Mesenteric fat pad (tissue), 1 donor: ENCODE measurements around the gene OPA1. TPM values are rescaled to one million over a fixed set of nuclear protein-coding genes. Genes with fewer than 3 reads are reported as not detected.

ENCODE experiments used
- DNase-seq: peaks from one replicate; pipeline ENCODE4 v3.0.0-alpha.2; 2020; ENCODE audit warnings: low spot score
- total RNA-seq: library from RNA; stranded (reverse); fragmentation: NEBNext Ultra II Directional; extraction: Animal tissue kit (Norgen Biotek cat#: 25700); gene quantifications from one replicate; pipeline ENCODE4 v1.2.1, GENCODE V29; 2021
- donor health status: DM: yes; HTN: yes; CAD: no.

OPA1 gene
- total RNA-seq, 1 donor from 2014 or later: 69.3 TPM

DNA sequence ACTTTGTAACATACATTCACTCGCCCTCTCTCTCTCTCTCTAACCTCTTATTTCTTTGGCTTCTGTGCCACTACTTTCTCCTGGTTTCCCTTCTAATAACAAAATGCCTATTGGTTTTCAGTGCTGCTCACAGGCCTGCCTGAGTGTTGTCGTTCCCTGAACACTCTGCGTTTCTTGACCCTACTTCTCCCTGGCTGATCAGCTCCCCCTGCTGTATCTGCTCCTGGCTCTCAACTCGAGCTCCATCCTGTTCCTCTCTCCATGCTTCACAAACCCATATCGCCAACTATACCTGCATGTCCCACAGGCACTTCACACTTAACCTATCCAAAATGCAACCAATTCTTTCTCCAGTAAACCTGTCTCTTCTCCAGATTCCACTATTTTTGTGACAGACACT is 111.4 kb downstream of the OPA1 start:
- DNase-seq: no peak

DNA sequence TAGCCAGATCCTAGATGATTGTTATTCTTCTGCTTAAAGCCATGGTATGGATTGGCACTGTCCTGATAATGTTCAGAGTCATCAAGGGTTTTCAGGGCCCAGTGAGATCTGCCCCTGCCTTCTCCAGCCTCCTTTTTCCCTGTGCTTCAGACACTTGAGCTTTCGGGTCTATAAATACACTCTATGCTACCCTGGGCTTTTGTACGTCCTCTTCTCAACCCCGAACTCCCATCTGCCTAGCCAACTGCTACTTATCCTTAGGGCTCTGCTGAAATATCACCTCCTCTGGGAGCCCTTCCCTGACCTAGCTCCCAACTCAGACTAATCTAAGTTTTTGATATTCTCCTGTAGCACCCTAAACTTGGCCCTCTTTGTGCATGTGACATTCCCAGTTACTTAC is 115.3 kb downstream of the OPA1 start:
- no peak for DNase-seq

DNA sequence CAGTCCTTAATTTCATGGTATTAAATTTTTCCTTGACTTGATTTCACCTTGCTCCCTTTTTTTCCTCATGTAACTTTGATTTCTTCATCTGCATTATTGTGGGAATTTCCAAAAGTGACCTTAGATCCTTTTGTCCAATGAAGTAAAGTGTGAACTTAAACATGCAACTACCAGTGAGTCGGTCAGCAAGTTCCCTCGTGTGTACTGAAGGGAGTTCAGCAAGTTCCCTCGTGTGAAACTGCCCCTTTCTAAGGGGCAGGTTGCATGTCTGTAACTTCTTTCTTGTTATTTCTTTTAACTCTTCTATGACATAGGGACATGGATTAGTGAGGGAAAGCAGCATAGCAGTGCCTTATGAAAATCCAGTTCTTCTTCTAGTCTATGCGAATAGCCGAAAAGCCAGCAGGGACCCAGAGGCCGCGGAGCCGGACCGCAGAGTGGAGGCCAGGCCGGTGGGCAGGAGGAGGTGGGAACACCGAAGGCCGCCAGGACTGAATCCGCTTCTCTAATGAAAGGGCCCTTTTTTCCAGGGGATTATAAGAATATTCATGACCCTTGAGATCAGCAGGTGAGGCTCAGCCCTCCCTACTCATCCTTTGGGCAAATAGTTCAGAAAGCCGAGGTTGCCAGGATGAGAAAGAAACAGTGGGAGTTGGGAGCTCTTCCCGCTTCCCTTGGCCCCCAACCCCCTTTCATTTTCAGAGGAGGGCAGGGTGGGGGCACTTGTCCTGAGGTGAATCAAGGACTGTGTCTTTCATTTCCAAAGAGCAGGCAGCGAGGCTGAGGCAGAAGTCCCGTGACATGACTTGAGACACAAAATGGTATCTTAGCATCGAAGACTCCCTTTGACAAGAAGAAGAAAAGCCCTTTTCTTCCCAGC is 117.5 kb downstream of the OPA1 start:
- no peak for DNase-seq

DNA sequence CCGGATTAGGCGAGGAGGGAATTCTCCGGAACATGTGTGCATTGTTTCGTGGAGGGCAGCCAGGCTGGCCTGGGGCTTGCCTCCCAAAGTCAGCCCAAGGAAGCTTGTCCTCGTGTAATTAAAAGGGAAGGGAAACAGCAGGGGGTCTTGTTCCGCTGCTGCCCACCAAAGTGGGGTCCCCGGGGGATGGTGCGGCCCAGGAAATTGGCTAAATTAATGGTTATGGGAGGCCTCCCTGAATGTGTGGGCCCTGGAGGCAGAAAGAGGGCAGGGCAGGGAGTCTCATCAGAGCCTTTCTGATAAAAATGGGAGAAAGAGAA is 118.1 kb downstream of the OPA1 start:
- DNase-seq: no peak

DNA sequence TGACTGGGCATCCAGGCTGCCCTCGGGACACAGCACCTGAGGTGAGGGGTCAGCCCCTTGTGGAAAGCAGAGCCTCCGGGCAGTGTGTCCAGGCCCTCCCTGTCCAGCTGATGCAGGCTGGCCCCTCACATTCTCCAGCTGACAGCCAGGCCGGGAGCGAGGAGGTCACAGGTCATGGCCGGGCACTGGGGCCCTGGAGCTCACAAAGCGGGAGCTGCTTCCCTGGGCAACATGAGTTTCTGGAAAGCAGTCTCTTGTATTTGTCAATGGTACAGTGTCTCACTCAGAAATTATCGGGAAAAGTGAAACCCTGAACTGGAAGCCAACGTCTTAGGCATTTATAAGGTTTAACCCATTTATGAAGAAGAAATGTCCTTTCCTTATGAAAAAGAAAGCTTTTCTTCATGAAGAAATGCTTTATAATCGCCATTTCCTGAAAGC is 118.5 kb downstream of the OPA1 start:
- no peak for DNase-seq

DNA sequence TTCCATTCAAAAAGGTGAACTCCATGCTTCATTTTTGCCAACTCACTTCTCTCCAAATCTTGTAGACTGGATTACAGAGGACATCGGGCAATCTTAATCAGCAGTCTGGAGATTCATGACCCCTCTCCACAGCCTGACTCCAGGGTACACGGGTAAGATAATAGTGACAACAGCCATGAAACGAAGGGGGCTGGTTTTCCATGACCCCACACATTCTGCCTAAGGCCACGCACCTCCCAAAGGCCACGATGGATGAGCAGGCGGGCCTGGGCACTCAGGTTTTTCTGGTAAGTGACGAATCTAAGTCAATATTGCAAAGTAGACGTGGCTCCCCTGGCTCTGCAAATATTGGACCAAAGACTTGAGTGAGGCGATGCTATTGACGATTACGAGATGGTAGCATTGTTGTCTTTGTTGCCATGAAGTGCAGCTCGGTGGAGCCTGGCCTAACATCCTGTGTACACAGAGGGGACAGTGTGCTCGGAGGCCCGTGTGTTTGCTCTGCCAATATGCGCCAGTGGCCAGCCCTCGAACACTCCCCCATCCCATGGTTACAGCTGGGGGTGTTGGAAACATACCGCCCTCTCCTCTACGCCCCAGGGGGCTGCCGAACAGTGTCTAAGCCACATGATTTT is 119.1 kb downstream of the OPA1 start:
- DNase-seq: no peak

DNA sequence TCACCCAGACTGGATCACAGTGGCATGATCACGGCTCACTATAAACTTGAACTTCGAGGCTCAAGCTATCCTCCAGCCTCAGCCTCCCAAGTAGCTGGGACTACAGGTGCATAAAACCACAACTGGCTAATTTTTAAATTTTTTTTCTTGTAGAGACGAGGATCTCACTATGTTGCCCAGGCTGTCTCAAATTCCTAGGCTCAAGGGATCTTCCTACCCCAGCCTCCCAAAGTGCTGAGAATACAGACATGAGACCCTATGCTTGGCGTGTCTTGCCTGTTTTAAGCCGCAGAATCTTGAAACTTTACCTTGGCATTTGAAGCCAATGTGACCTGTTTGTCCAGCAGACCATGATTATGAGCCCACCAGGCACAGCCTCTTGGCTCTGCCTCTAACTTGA is 119.9 kb downstream of the OPA1 start:
- DNase-seq: no peak

DNA sequence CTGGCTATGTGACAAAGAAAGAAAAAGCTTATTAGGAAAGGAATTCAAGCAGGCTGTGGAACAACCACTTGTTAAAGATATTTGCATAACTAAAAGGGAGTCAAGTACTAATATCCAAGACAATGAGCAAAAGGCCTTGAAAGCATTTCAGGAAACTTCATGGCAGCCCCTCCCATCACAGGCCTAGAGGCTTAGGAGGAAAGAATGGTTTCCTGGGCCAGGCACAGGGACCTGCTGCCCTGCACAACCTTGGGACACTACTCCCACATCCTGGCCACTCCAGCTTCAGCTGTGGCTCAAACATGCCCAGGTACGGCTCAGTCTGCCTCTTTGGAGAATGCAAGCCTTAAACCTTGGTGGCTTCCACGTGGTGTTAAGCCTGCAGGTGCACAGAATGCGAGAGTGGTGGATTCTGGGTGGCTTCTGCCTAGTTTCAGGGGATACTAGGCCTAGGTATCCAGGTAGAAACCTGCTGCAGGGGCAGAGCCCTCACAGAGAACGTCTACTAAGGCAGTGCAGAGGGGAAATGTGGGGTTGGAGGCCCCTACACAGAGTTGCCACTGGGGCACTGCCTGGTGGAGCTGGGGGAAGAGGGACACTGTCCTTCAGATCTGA is 121.6 kb downstream of the OPA1 start:
- DNase-seq: no peak

DNA sequence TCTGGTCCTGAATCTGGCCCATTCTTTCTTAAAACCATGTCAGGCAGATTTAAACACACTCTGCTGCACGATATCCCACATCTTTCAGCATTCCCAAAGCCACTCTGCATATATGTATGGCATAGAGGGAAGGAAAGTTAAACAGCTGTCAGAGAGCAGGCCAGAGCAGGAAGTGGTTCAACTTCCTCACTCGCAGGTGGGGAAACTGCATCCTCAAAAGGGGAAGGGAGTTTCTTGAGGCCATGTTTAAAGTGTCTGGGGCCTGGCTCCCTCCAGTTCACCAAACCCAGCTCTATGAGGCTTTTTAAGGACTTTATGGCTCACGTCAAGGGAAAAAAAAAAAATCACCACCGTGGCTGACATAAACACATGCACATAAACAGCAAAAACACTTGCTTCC is 123.1 kb downstream of the OPA1 start:
- DNase-seq: no peak

DNA sequence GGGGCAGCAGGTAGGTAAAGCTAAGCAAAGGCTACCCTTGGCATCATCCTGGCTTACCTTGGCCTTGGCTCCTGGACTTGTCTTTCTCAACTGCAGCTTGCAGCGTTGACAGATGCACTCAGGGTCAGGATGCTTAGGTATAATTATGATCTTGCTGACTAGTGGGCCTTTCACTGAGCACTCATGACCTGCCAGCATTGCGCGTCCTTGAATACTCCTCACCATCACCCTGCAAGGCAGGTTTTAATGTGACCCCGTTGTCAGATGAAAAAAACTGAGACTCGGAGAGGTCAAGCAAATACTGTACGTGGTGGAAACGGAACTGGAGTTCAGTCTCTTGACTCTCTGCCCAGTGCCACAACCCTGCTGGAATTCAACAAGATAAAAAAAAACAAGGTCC is 126.7 kb downstream of the OPA1 start:
- no peak for DNase-seq

DNA sequence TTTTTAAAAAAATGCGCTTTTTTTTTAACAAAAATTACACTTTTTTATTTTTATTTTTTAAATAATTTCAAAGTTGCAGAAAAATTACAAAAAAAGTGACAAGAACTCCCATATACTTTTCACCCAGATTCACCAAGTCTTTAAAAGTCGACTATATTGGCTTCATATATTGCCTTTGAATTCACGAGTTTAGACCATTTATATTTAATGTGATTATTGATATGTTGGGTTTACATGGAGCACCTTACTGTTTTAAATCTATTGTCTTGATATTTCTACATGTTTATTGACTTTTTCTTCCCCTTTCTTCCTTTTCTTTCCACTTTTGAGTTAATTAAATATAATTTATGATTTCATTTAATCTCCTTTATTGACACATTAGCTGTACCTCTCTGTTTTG is 127.2 kb downstream of the OPA1 start:
- no peak for DNase-seq

DNA sequence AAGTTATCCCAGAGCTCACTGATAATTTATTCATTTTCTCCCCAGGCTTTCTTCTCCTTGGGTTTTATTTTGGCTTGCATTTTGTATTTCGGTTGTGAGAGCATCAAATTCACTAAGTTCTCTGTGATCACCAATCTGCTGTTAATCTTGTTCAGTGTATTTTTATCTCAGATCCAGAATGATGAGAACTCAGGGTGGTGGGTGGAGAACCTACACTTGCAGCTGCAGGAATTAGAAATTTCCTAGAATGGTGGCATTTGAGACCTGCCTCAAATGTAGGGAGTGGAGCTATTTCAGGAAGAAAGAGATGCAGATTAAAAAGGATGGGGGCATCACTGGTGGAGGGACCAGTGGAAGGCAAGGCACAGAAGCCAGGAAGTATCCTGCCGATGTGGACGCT is 129.6 kb downstream of the OPA1 start:
- DNase-seq: no peak

DNA sequence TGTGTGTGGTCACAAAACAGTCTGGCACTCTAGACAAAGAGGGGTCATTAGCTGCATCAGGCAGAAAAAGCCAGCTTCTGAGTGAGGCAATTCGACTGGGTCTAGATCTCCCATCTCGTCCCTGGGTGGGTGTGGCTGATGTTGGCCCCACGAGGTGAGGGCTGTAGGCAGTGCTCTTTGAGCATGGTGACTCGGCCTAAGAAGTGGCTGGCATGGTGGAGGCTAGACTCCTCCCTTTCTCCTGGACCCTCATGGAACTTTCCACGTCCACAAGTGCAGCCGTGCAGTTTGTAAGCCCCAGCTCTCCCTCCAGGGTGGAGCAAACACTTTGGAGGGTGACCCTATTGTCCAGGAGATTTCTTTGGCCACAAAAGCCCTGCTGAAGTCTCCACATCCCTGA is 134.1 kb downstream of the OPA1 start:
- no peak for DNase-seq

DNA sequence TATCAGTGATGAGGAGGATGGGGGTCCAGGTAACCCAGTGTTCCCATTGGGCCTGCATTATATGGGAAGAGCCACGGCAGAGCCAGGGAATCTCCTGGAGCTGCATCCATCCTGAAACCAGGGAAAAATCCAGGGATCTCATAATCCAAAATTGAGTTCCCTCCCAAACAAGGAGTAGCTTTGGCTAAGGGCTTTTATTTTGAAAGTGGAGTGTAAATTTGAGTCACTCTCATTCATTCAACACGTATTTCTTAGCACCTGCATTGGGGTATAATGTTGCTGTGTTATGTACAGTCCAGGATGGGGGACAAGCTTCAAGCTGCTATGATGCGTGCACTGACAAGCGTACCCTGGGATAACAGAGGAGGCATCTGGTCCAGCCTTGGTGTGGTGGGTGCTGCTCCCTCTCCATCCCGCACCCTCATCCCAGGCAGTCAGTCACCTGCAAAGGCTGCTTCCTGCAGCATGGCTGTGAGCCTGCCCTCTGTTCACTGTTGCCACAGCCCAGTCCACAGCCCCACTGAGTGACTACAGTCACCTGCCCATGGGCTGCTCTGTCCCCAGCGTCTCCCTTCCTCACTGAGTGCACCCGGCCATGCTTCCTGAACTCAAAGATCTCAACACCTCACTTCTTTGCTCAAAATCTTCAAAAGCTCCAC is 135.6 kb downstream of the OPA1 start:
- DNase-seq: no peak

DNA sequence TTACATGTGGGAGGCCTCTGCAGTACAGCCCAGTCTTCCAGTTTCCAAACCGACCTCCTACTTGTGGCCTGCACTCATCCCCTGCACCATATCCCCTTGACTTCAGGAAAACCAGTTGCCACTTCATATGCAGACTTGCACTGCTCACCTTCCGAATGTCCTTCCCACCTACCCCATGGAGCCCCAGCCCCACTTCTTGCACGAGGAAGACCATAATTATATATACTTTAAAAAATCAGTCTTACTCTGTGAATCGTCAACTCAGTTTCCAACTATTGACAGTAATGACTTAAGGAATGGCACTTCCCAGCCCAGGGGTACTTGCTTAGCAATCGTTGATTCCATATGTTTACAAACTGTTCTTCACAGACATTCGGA is 136.1 kb downstream of the OPA1 start:
- no peak for DNase-seq

DNA sequence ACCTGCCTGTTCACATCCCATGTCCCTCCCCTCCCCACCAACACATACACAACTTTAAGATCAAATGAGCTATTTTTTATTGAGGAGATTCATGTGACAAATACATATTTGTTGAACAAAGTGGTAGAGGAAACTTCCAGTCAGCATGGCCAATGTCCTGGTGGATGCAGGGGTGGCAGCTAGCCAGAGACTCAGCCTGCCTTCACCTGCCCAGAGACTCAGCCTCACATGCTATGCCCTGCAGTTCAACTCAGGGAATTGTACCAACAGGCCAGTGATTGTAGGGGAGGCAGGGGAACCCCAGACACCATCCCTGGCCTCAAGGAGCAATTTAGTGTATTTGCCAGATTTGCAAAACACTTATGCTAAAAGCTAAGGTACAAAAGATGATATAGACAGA is 136.6 kb downstream of the OPA1 start:
- DNase-seq: no peak

DNA sequence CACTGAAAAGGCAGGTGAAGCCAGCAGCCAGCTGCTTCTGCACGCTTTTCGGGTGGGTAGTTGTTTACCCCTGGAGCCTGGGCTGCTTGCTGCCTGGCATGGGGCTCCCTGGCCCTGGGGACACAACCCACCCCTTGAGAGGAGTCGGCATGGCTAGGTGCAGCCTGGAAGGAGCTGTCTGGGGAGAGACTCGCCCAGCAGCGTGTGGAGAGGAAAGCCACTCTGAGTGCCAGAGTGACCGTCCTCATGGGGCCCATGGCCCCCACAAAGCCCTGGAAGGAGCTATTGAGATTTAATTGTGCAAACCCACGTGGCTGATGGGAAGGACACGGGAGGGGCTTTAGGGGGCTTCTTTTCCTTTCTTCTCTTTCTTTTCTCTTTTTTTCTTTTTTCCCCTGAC is 137.5 kb downstream of the OPA1 start:
- no peak for DNase-seq

DNA sequence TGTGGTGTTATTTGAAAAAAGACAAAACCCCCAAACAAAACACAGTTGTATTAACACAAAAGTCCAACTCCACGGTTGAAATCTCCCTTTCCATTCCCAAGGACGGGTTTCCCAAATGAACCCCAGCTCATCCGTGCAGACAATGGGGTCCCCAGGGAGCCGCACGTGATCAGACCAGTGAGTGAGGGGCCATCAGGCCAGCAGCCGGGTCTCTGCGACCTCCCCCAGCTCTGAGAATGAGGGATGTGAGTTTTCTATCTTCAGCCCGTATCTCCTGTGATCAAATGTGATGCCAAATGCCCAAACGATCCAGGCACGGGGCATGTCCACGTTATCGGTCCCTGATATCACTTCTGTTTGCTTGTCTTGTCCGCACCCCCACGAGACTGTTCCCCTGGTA is 138.0 kb downstream of the OPA1 start:
- DNase-seq: no peak

DNA sequence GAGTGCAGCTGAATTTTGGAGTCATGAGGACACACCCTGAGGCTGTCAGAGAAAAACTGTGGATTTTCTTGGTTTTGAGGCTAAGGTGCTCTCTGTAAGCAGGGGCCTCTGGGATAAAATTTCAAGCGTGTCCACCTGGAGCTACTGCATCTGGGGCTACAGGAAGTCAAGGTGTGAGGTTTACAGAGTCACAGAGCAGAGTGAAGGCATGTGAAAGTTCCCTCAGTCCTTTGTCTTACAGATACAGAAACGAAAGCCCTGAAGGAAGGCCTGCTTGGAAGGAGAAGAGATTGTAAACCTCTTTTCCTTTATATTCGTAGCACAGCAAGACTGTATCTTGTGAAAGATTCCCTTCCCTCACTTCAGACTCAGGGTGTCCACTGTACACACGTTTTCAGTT is 138.6 kb downstream of the OPA1 start:
- DNase-seq: no peak

DNA sequence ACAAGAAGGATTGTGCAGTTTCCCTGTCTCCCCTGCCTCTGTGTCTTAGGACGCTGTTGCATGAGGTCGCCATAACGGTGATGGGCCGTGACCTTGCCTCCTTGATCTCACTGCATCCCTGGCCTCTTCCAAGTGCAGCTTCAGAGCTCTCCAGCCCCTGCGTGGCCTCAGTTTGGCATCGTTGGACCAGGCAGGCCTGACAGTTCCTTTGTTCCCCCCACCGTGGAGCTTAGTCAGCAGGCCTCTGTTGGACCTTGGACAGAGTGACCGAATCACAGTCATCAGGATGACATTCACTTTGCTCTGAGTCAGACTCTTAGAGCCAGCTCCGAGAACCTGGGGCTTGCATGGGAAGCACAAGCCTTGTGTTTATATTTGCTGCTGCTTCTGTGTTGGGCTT is 139.4 kb downstream of the OPA1 start:
- DNase-seq: no peak

DNA sequence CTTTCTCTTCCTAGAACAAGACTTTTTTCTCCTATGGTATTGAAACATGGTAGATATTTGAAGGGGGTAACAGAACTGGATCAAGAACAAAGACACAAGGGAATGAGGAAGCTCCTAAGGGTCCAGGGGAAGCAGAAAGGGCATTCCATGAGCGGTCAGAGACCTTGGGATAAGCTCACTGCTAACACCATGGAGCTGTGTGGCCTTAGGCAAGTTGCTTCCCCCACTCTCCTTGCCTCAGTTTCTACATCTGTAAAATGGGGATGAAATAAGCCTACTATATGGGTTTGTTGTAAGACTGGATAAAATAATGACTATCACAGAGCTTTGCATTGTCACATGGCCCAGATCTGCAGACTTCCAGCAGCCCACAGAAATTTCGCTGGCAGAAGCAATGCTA is 139.8 kb downstream of the OPA1 start:
- no peak for DNase-seq

DNA sequence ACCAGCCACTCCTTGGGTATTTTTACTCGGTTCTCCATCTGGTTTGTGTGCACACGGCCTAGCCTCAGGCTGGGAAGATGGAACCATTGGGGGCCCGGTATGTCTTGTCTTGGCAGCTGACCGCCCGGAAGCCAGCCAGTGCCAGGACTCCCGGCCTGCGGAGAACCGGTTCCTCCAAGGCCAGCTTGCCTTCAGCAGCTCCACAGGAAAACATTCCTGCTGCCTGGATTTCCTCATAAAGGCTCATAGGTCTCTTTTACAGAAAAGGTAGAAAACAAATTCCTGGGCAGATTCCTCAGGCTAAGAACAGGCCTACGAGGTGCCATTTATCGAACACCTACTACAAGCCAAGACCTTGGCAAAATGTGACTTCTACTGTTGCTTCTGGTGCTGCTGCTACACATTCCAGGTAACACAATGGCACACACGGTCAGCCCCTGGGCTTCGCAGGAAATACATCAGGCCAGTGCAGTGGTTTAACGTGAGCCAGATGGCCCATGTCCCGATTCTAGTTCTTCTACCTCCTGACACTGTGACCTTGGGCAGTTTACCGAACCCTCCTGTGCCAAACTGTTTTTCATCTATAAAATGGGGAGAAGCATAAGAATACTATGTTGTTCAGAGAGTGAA is 141.8 kb downstream of the OPA1 start:
- no peak for DNase-seq
